RWPE1 (cell line): ENCODE data around the gene NOC2L.
"Not testable (repeated sequence)": the region's sequence is repeated elsewhere in the genome, so short reads cannot be mapped to it uniquely, and the experiment has no call there.

Experiments used
- CTCF ChIA-PET: fragments of 350-600 bp; sonication (Branson Sonifier 250); formaldehyde crosslinking; extraction: SDS; loops from one replicate; lab custom pipeline; 2021; lab: Yijun Ruan, JAX
- POLR2A ChIA-PET: fragments of 400-600 bp; formaldehyde crosslinking; extraction: SDS; loops from one replicate; lab custom pipeline; 2020; ENCODE audit warnings: antibody characterized with exemption; ENCODE audit not compliant: low non-redundant PET; lab: Yijun Ruan, JAX
- DNase-seq: peaks from one replicate; pipeline ENCODE4 v3.0.0; 2012; ENCODE audit warnings: low spot score
- H3K27ac ChIP-seq: fragments of 450-650 bp; 2 replicates; pipeline ENCODE4 v1.5.1; 2017
- CTCF ChIP-seq: fragments of 450-650 bp; conservative IDR thresholded peaks from 2 replicates; pipeline ENCODE4 v1.5.1; 2017; ENCODE audit warnings: low read depth, mild to moderate bottlenecking

Gene NOC2L

GRCh38 chr1:950881-951280 lies 8.2 kb downstream of the NOC2L start:
- ChIA-PET POLR2A (no interaction called here), CTCF (no interaction called here)
- TF ChIP-seq CTCF: no peak
- 0 out of 2 replicates have a peak overlapping the region, but pooled peaks have one; percentile 2 for H3K27ac ChIP-seq
- DNase-seq: no peak

- ChIA-PET POLR2A (no interaction called here), CTCF (no interaction called here)
- no peak for TF ChIP-seq CTCF
- DNase-seq: no peak
- H3K27ac ChIP-seq: no peak overlapping the region
Measured at GRCh38 chr1:950268-950667, 8.8 kb downstream of the NOC2L start.

- POLR2A ChIA-PET: no interaction called here
- H3K27ac ChIP-seq: no peak overlapping the region; the same call in 1 of the 2 replicates
- no peak for TF ChIP-seq CTCF
- no peak for DNase-seq
- CTCF ChIA-PET: no interaction called here
Measured at GRCh38 chr1:947958-948357, 11.1 kb downstream of the NOC2L start.

- DNase-seq, CTCF ChIA-PET, POLR2A ChIA-PET, H3K27ac ChIP-seq: not testable (repeated sequence)
Measured at GRCh38 chr1:946811-947210, 12.2 kb downstream of the NOC2L start.

- TF ChIP-seq CTCF: no peak
- peak overlapping the region; percentile 25 for H3K27ac ChIP-seq
- POLR2A ChIA-PET: no interaction called here
- CTCF ChIA-PET: no interaction called here
- no peak for DNase-seq
Measured at GRCh38 chr1:945688-946556, 13.1 kb downstream of the NOC2L start.

- ChIA-PET POLR2A (no interaction called here), CTCF (interaction anchor here (5.4 kb wide), 1 partner anchor 39 kb away, joined by 27 read pairs; no protein-coding TSS in a partner anchor)
- H3K27ac ChIP-seq: peak overlapping the region; percentile 25
- no peak for TF ChIP-seq CTCF
- no peak for DNase-seq
Measured at GRCh38 chr1:944341-945325, 14.4 kb downstream of the NOC2L start.
